HEK293 (cell line): ENCODE measurements around the gene RFX4.

Experiments
- CTCF ChIA-PET: fragments of 350-600 bp; formaldehyde crosslinking; extraction: SDS; loops from one replicate; lab custom pipeline; 2021; ENCODE audit warnings: antibody characterized with exemption; lab: Yijun Ruan, JAX
- POLR2A ChIA-PET: fragments of 300-600 bp; formaldehyde crosslinking; extraction: SDS; loops from one replicate; lab custom pipeline; 2020; ENCODE audit warnings: antibody characterized with exemption, inconsistent platforms; lab: Yijun Ruan, JAX
- H3K27ac ChIP-seq: fragments of 200-500 bp; sonication (Bioruptor generic); 2 replicates; pipeline ENCODE4 v1.5.1; 2014; ENCODE audit warnings: low read depth, low read length, control low read depth, inconsistent platforms; ENCODE audit errors: extremely low read depth
- H3K36me3 ChIP-seq, 2 experiments: fragments of 200-500 bp in 1 of 2; sonication (Bioruptor generic) in 1 of 2; 1 replicate in 1 of 2; 2 replicates in 1 of 2; pipeline ENCODE4 v1.5.1; 2014 to 2017; ENCODE audit warnings: inconsistent platforms in 2 of 2, low read length in 2 of 2; ENCODE audit not compliant: control insufficient read depth in 2 of 2, insufficient read depth in 1 of 2
- H3K4me1 ChIP-seq: fragments of 200-500 bp; sonication (Bioruptor generic); 2 replicates; pipeline ENCODE4 v1.5.1; 2014; ENCODE audit warnings: mild to moderate bottlenecking, low read length, inconsistent platforms; ENCODE audit not compliant: control insufficient read depth, insufficient read depth
- H3K4me3 ChIP-seq: 2 replicates; pipeline ENCODE4 v1.5.1; 2011; ENCODE audit warnings: low read depth, mild to moderate bottlenecking, control low read depth, low read length, moderate library complexity
- H3K9me3 ChIP-seq: fragments of 200-500 bp; sonication (Bioruptor generic); 2 replicates; pipeline ENCODE4 v1.5.1; 2014; ENCODE audit warnings: low read depth, low read length, inconsistent platforms; ENCODE audit not compliant: control insufficient read depth, insufficient read depth
- ELK4 ChIP-seq: IDR thresholded peaks from 2 replicates; pipeline ENCODE4 v1.6.1; 2011; ENCODE audit warnings: mild to moderate bottlenecking, low read depth, low read length, borderline replicate concordance
- GLIS1 ChIP-seq: fragments of 450-650 bp; formaldehyde crosslinking; IDR thresholded peaks from 2 replicates; pipeline ENCODE4 v1.5.1; 2016; ENCODE audit warnings: missing biosample characterization, missing genetic modification characterization
- KLF16 ChIP-seq: fragments of 450-650 bp; formaldehyde crosslinking; IDR thresholded peaks from 2 replicates; pipeline ENCODE4 v1.5.1; 2017; ENCODE audit warnings: missing biosample characterization, missing genetic modification characterization
- PRDM10 ChIP-seq: fragments of 450-650 bp; formaldehyde crosslinking; IDR thresholded peaks from 2 replicates; pipeline ENCODE4 v1.5.1; 2016; ENCODE audit warnings: missing biosample characterization, missing genetic modification characterization
- REPIN1 ChIP-seq: fragments of 450-650 bp; formaldehyde crosslinking; IDR thresholded peaks from 2 replicates; pipeline ENCODE4 v1.5.1; 2017; ENCODE audit warnings: missing biosample characterization, missing genetic modification characterization, low read depth
- ZBTB6 ChIP-seq: fragments of 450-650 bp; formaldehyde crosslinking; IDR thresholded peaks from 2 replicates; pipeline ENCODE4 v1.5.1; 2017; ENCODE audit warnings: missing biosample characterization, missing genetic modification characterization
- ZFP3 ChIP-seq: fragments of 450-650 bp; formaldehyde crosslinking; IDR thresholded peaks from 2 replicates; pipeline ENCODE4 v1.5.1; 2016; ENCODE audit warnings: low read depth, missing biosample characterization, missing genetic modification characterization
- ZFP37 ChIP-seq: fragments of 450-650 bp; formaldehyde crosslinking; IDR thresholded peaks from 2 replicates; pipeline ENCODE4 v1.5.1; 2016; ENCODE audit warnings: missing biosample characterization, missing genetic modification characterization
- ZNF157 ChIP-seq: fragments of 450-650 bp; formaldehyde crosslinking; IDR thresholded peaks from 2 replicates; pipeline ENCODE4 v1.5.1; 2016; ENCODE audit warnings: missing biosample characterization, missing genetic modification characterization
- ZNF174 ChIP-seq: fragments of 450-650 bp; formaldehyde crosslinking; IDR thresholded peaks from 2 replicates; pipeline ENCODE4 v1.5.0; 2017; ENCODE audit warnings: missing biosample characterization, mild to moderate bottlenecking, missing genetic modification characterization
- ZNF518A ChIP-seq: fragments of 450-650 bp; formaldehyde crosslinking; conservative IDR thresholded peaks from 2 replicates; pipeline ENCODE4 v1.5.1; 2016; ENCODE audit warnings: low read depth, missing biosample characterization, missing genetic modification characterization
- ZNF585B ChIP-seq: fragments of 450-650 bp; formaldehyde crosslinking; IDR thresholded peaks from 2 replicates; pipeline ENCODE4 v1.5.1; 2016; ENCODE audit warnings: missing biosample characterization, missing genetic modification characterization
- ZNF645 ChIP-seq: fragments of 450-650 bp; formaldehyde crosslinking; IDR thresholded peaks from 2 replicates; pipeline ENCODE4; 2016; ENCODE audit warnings: missing biosample characterization, missing genetic modification characterization
- ZNF707 ChIP-seq: fragments of 450-650 bp; formaldehyde crosslinking; IDR thresholded peaks from 2 replicates; pipeline ENCODE4 v1.5.1; 2016; ENCODE audit warnings: missing biosample characterization, missing genetic modification characterization
- ZNF776 ChIP-seq: fragments of 450-650 bp; formaldehyde crosslinking; IDR thresholded peaks from 2 replicates; pipeline ENCODE4 v1.5.0; 2017; ENCODE audit warnings: missing biosample characterization, missing genetic modification characterization, borderline replicate concordance
- ZNF843 ChIP-seq: fragments of 450-650 bp; formaldehyde crosslinking; IDR thresholded peaks from 2 replicates; pipeline ENCODE4 v1.5.1; 2016; ENCODE audit warnings: missing biosample characterization, missing genetic modification characterization
- ZSCAN30 ChIP-seq: fragments of 450-650 bp; IDR thresholded peaks from 2 replicates; pipeline ENCODE4 v1.5.1; 2018; ENCODE audit warnings: missing biosample characterization, mild to moderate bottlenecking, missing genetic modification characterization, moderate library complexity
- ZXDB ChIP-seq: fragments of 450-650 bp; formaldehyde crosslinking; IDR thresholded peaks from 2 replicates; pipeline ENCODE4 v1.5.1; 2016; ENCODE audit warnings: missing biosample characterization, missing genetic modification characterization

RFX4 gene

GRCh38 chr12:106692896-106693820, 110.4 kb downstream of the RFX4 start:
- Histone ChIP-seq H3K36me3 (no peaks in the 10 kb centered on the region), H3K9me3 (no peaks in the 10 kb centered on the region), H3K27ac (no peak overlapping the region), H3K4me1 (no peaks in the 10 kb centered on the region), H3K4me3 (no peak overlapping the region)
- ChIA-PET POLR2A (no interaction called here), CTCF (interaction anchor here (0.6 kb wide), 1 partner anchor 49 kb away, joined by 4 read pairs; no protein-coding TSS in a partner anchor)
- TF ChIP-seq ZFP37 (tag by site-specific recombination) = no peak
- no peak for TF ChIP-seq ELK4
- no peak for TF ChIP-seq ZBTB6 (tag by site-specific recombination)
- TF ChIP-seq ZNF518A (tag by site-specific recombination) = no peak
- TF ChIP-seq ZNF157 (tag by site-specific recombination) = no peak
- TF ChIP-seq ZNF174 = no peak
- no peak for TF ChIP-seq PRDM10
- TF ChIP-seq GLIS1 (tag by site-specific recombination) = no peak
- TF ChIP-seq ZSCAN30 (tag by site-specific recombination) = no peak
- no peak for TF ChIP-seq ZFP3 (tag by site-specific recombination)
- TF ChIP-seq ZNF707 (tag by site-specific recombination) = no peak
- TF ChIP-seq ZXDB = no peak
- no peak for TF ChIP-seq ZNF776 (tag by site-specific recombination)
- TF ChIP-seq REPIN1 (tag by site-specific recombination) = no peak
- no peak for TF ChIP-seq ZNF645 (tag by site-specific recombination)
- TF ChIP-seq ZNF585B = no peak
- TF ChIP-seq ZNF843 (tag by site-specific recombination) = no peak
- no peak for TF ChIP-seq KLF16
